DND-41 (cell line): Measurements from ENCODE around the gene RBMX.

Source experiments
- ATAC-seq: fragments of 200-7000 bp; cut with Tn5 transposase; 3 replicates; pipeline ENCODE4 v1.9.1; 2021; ENCODE audit warnings: low read depth; ENCODE audit not compliant: insufficient read depth
- DNase-seq: peaks from one replicate; pipeline ENCODE4 v3.0.0-alpha.2; 2020
- H2AFZ ChIP-seq: 2 replicates; pipeline ENCODE4 v1.6.0; 2012; ENCODE audit warnings: low read depth, low read length
- H3K27ac ChIP-seq: 2 replicates; pipeline ENCODE4 v1.5.1; 2012; ENCODE audit warnings: low read length, inconsistent platforms
- H3K27me3 ChIP-seq: fragments of 200-600 bp; sonication (generic); 2 replicates; pipeline ENCODE4 v1.6.0; 2012; ENCODE audit warnings: low read length, mild to moderate bottlenecking, inconsistent platforms; ENCODE audit not compliant: insufficient read depth, poor library complexity
- H3K36me3 ChIP-seq: 2 replicates; pipeline ENCODE4 v1.5.1; 2012; ENCODE audit warnings: low read length, inconsistent platforms; ENCODE audit not compliant: insufficient read depth
- H3K4me1 ChIP-seq: 2 replicates; pipeline ENCODE4 v1.5.1; 2012; ENCODE audit warnings: mild to moderate bottlenecking, low read length; ENCODE audit not compliant: insufficient read depth
- H3K4me2 ChIP-seq: 2 replicates; pipeline ENCODE4 v1.6.0; 2012; ENCODE audit warnings: mild to moderate bottlenecking, moderate library complexity, low read length, inconsistent platforms; ENCODE audit not compliant: insufficient read depth
- H3K4me3 ChIP-seq, 2 experiments: fragments of 200-600 bp in 1 of 2; shearing (Covaris generic) in 1 of 2; 2 replicates each; pipeline ENCODE4 v1.5.1; 2012 to 2016; ENCODE audit warnings: inconsistent platforms in 2 of 2, low read length in 2 of 2, mild to moderate bottlenecking in 2 of 2, low read depth in 1 of 2, moderate library complexity in 1 of 2
- H3K79me2 ChIP-seq: 2 replicates; pipeline ENCODE4 v1.6.0; 2012; ENCODE audit warnings: low read length, inconsistent platforms; ENCODE audit not compliant: insufficient read depth
- H3K9ac ChIP-seq: 2 replicates; pipeline ENCODE4 v1.6.0; 2012; ENCODE audit warnings: low read depth, mild to moderate bottlenecking, inconsistent platforms, low read length, moderate library complexity
- H3K9me3 ChIP-seq: 2 replicates; pipeline ENCODE4 v1.5.1; 2012; ENCODE audit warnings: low read length, moderate library complexity, mild to moderate bottlenecking, inconsistent platforms; ENCODE audit not compliant: insufficient read depth, severe bottlenecking
- H4K20me1 ChIP-seq: 2 replicates; pipeline ENCODE4 v1.6.0; 2012; ENCODE audit warnings: low read length; ENCODE audit not compliant: insufficient read depth
- CTCF ChIP-seq: IDR thresholded peaks from 2 replicates; pipeline ENCODE4 v1.5.1; 2012; ENCODE audit warnings: borderline replicate concordance, low read length, moderate library complexity, mild to moderate bottlenecking; ENCODE audit not compliant: poor library complexity, severe bottlenecking; ENCODE audit errors: extremely low read depth
- EZH2 ChIP-seq: IDR thresholded peaks from 3 replicates; pipeline ENCODE4 v1.6.1; 2012; ENCODE audit warnings: borderline replicate concordance, low read depth, mild to moderate bottlenecking, moderate library complexity, low read length, inconsistent platforms; ENCODE audit not compliant: severe bottlenecking

Gene RBMX

GRCh38 chrX:136863826-136864225 is 16.7 kb downstream of the RBMX start:
- no peak overlapping the region for H3K4me3 ChIP-seq
- no peak overlapping the region for H3K27ac ChIP-seq
- no peak for DNase-seq
- H3K9ac ChIP-seq = no peak overlapping the region
- H3K36me3 ChIP-seq = peaks cover 50% of the 10 kb centered on the region
- H3K4me2 ChIP-seq = no peak overlapping the region
- no peak for ATAC-seq
- peaks cover 4% of the 10 kb centered on the region; the same call in 1 of the 2 replicates for H3K4me1 ChIP-seq
- no peaks in the 10 kb centered on the region for H3K27me3 ChIP-seq
- TF ChIP-seq EZH2 (no peak), CTCF (no peak)
- no peaks in the 10 kb centered on the region for H3K9me3 ChIP-seq
- H3K79me2 ChIP-seq = peaks cover 8% of the 10 kb centered on the region; the same call in 1 of the 2 replicates
- H2AFZ ChIP-seq = no peak overlapping the region
- H4K20me1 ChIP-seq = peaks cover 10% of the 10 kb centered on the region; the same call in 1 of the 2 replicates

GRCh38 chrX:136862546-136862945 is 18.0 kb downstream of the RBMX start:
- DNase-seq (no peak), ATAC-seq (no peak)
- Histone ChIP-seq H3K9me3 (no peaks in the 10 kb centered on the region), H2AFZ (no peak overlapping the region), H4K20me1 (peaks cover 5% of the 10 kb centered on the region; the same call in 1 of the 2 replicates), H3K36me3 (peaks cover 42% of the 10 kb centered on the region), H3K27me3 (no peaks in the 10 kb centered on the region), H3K4me3 (no peak overlapping the region), H3K79me2 (0 out of 2 replicates have a peak, but pooled peaks cover 2% of the 10 kb centered on the region), H3K4me1 (no peaks in the 10 kb centered on the region), H3K4me2 (no peak overlapping the region), H3K27ac (no peak overlapping the region), H3K9ac (no peak overlapping the region)
- no peak for TF ChIP-seq EZH2
- TF ChIP-seq CTCF = no peak

GRCh38 chrX:136861877-136862276 is 18.6 kb downstream of the RBMX start:
- no peaks in the 10 kb centered on the region for H3K4me1 ChIP-seq
- no peak overlapping the region for H3K9ac ChIP-seq
- H3K9me3 ChIP-seq = no peaks in the 10 kb centered on the region
- no peak overlapping the region for H2AFZ ChIP-seq
- no peak overlapping the region for H3K27ac ChIP-seq
- H3K36me3 ChIP-seq = peaks cover 36% of the 10 kb centered on the region
- H3K4me3 ChIP-seq = no peak overlapping the region
- ATAC-seq = no peak
- H4K20me1 ChIP-seq = peaks cover 5% of the 10 kb centered on the region; the same call in 1 of the 2 replicates
- no peak for TF ChIP-seq CTCF
- no peak for TF ChIP-seq EZH2
- H3K79me2 ChIP-seq = 0 out of 2 replicates have a peak, but pooled peaks cover 2% of the 10 kb centered on the region
- no peak for DNase-seq
- H3K4me2 ChIP-seq = no peak overlapping the region
- no peaks in the 10 kb centered on the region for H3K27me3 ChIP-seq
